ENCODE measurements around the gene TNIP3.

DNA sequence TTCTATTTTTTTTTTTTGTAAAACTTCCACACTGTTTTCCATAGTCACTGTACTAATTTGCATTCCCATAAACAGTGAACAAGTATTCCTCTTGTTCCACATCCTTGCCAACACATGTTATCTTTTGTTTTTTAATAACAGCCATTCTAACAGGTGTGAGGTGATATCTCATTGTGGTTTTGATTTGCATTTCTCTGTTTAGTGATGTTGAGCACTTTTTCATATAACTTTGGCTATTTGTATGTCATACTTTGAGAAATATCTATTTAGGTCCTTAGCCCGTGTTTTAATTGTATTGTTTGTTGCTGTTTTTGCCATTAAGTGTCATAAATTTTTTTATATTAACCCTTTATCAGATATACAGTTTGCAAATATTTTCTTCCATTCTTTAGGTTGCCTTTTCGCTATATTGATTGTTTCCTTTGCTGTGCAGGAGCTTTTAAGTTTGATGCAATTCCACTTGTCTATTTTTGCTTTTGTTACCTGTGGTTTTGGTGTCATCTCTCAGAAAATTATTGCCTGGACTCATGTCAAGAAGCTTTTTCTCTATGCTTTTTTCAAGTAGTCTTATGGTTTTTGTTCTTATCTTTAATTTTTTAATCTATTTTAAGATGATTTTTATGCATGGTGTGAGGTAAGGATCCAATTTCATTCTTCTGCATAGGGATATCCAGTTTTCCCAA, 63.9 kb downstream of the TNIP3 start:
- no peak for TF ChIP-seq POLR2AphosphoS5 (IDR thresholded peaks at IDR 0.05)
- no peak for TF ChIP-seq POLR2A (IDR thresholded peaks at IDR 0.05)
- TF ChIP-seq, protein P1, sequence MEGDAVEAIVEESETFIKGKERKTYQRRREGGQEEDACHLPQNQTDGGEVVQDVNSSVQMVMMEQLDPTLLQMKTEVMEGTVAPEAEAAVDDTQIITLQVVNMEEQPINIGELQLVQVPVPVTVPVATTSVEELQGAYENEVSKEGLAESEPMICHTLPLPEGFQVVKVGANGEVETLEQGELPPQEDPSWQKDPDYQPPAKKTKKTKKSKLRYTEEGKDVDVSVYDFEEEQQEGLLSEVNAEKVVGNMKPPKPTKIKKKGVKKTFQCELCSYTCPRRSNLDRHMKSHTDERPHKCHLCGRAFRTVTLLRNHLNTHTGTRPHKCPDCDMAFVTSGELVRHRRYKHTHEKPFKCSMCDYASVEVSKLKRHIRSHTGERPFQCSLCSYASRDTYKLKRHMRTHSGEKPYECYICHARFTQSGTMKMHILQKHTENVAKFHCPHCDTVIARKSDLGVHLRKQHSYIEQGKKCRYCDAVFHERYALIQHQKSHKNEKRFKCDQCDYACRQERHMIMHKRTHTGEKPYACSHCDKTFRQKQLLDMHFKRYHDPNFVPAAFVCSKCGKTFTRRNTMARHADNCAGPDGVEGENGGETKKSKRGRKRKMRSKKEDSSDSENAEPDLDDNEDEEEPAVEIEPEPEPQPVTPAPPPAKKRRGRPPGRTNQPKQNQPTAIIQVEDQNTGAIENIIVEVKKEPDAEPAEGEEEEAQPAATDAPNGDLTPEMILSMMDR (IDR thresholded peaks at IDR 0.05): no peak
